Astrocyte (in vitro differentiated cells and primary cell): ENCODE data around the gene GJB6.

Experiments
- EZH2 ChIP-seq: IDR thresholded peaks from 2 replicates; pipeline ENCODE4 v1.6.1; 2012; ENCODE audit warnings: mild to moderate bottlenecking, low read length, inconsistent platforms; ENCODE audit not compliant: insufficient read depth
- TF ChIP-seq, protein P1 (sequence below): IDR thresholded peaks from 2 replicates; pipeline ENCODE4 v1.5.1; 2011; ENCODE audit warnings: low read depth, mild to moderate bottlenecking, inconsistent platforms, low read length, moderate library complexity; ENCODE audit not compliant: insufficient read depth

- TF ChIP-seq, protein P1, sequence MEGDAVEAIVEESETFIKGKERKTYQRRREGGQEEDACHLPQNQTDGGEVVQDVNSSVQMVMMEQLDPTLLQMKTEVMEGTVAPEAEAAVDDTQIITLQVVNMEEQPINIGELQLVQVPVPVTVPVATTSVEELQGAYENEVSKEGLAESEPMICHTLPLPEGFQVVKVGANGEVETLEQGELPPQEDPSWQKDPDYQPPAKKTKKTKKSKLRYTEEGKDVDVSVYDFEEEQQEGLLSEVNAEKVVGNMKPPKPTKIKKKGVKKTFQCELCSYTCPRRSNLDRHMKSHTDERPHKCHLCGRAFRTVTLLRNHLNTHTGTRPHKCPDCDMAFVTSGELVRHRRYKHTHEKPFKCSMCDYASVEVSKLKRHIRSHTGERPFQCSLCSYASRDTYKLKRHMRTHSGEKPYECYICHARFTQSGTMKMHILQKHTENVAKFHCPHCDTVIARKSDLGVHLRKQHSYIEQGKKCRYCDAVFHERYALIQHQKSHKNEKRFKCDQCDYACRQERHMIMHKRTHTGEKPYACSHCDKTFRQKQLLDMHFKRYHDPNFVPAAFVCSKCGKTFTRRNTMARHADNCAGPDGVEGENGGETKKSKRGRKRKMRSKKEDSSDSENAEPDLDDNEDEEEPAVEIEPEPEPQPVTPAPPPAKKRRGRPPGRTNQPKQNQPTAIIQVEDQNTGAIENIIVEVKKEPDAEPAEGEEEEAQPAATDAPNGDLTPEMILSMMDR = peak; percentile 84
- TF ChIP-seq EZH2 = no peak
Measured at GRCh38 chr13:20182231-20182846, 49.8 kb downstream of the GJB6 start.
